GM10248 (cell line): ENCODE measurements around the gene CRY1.
"Not testable (repeated sequence)": the region's sequence is repeated elsewhere in the genome, so short reads cannot be mapped to it uniquely, and the experiment has no call there.

Experiments
- CTCF ChIA-PET: fragments of 300-600 bp; sonication (Branson Sonifier 250); formaldehyde crosslinking; extraction: SDS; loops from one replicate; lab custom pipeline; 2021; ENCODE audit warnings: antibody characterized with exemption; lab: Yijun Ruan, JAX
- POLR2A ChIA-PET: fragments of 350-650 bp; sonication (Branson Sonifier 250); formaldehyde crosslinking; extraction: SDS; loops from one replicate; lab custom pipeline; 2020; ENCODE audit warnings: antibody characterized with exemption; lab: Yijun Ruan, JAX
- DNase-seq: peaks from one replicate; pipeline ENCODE4 v3.0.0; 2012; ENCODE audit errors: extremely low spot score
- CTCF ChIP-seq: IDR thresholded peaks from 2 replicates; pipeline ENCODE4 v1.5.1; 2012; ENCODE audit warnings: mild to moderate bottlenecking, low read depth; ENCODE audit errors: extremely low read depth, missing control alignments, control extremely low read depth

The CRY1 gene

DNA sequence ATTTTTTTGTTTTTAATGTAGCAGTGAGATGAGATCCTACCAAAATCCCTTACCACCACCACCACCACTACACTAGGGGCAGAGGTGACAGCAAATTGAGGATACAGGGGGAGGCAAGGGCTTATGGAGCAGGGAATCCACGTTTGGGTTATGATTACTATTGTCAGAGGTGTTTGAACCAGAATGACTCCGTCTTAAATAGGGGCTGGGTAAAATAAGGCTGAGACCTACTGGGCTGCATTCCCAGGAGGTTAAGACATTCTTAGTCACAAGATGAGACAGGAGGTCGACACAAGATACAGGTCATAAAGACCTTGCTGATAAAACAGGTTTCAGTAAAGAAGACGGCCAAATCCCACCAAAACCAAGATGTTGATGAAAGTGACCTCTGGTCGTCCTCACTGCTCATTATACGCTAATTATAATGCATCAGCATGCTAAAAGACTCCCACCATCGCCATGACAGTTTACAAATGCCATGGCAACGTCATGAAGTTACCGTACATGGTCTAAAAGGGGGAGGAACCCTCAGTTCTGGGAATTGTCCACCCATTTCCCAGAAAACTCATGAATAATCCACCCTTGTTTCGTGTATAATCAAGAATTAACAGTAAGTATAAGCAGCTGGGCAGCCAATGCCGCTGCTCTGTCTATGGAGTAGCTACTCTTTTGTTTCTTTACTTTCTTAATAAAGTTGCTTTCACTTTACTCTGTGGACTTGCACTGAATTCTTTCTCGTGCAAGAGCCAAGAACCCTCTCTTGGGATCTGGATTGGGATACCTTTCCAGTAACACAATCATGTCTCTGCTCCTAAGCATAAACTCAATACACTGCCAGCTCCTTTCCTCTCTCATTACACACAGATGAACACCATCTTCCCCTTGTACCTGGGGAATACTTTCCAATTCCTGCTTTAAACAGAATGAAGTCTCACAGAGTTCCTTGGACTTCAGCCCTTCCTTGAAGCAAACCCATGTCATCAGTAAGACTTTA lies 16.7 kb upstream of the CRY1 start:
- no peak for TF ChIP-seq CTCF
- DNase-seq = no peak
- ChIA-PET CTCF (no interaction called here), POLR2A (no interaction called here)

- DNase-seq = no peak
- TF ChIP-seq CTCF = no peak
- CTCF ChIA-PET = no interaction called here
- POLR2A ChIA-PET = no interaction called here
These were observed 15.7 kb upstream of the CRY1 start for GRCh38 chr12:107108995-107109508.

GRCh38 chr12:107108366-107108765 lies 15.0 kb upstream of the CRY1 start:
- POLR2A ChIA-PET, DNase-seq, CTCF ChIA-PET: not testable (repeated sequence)

DNA sequence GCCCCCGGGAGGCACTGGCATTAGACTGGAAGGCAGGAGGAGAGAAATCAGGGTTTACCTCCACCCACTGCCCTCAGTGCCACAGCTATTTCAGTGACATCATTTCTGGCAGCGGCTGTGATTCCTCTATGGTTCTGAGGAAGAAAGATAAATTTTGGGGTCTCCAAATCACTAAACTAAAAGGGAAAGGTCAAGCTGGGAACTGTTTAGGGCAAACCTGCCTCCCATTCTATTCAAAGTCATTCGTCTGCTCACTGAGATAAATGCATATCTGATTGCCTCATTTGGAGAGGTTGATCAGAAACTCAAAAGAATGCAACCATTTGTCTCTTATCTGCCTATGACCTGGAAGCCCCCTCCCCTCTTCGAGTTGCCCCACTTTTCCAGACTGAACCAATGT lies 14.0 kb upstream of the CRY1 start:
- DNase-seq = no peak
- ChIA-PET POLR2A (no interaction called here), CTCF (interaction anchor here (3.6 kb wide), 1 partner anchor 14 kb away, joined by 19 read pairs; the partner anchor contains the start of gene CRY1)

GRCh38 chr12:107106241-107107025 lies 13.1 kb upstream of the CRY1 start:
- no peak for DNase-seq
- ChIA-PET CTCF (interaction anchor here (0.7 to 3.6 kb wide), 5 partner anchors 8 to 719 kb away, joined by 3 to 19 read pairs (median 12); partner anchors contain the start of gene CRY1), POLR2A (no interaction called here)
- no peak for TF ChIP-seq CTCF

More for the DNA sequence above, 14.0 kb upstream of the CRY1 start:
- TF ChIP-seq CTCF = no peak

- POLR2A ChIA-PET = no interaction called here
These were observed 12.0 kb upstream of the CRY1 start for GRCh38 chr12:107105410-107105703.

More at GRCh38 chr12:107105410-107105703, 12.0 kb upstream of the CRY1 start:
- CTCF ChIA-PET = interaction anchor here (0.7 to 3.6 kb wide), 22 partner anchors 8 to 788 kb away, joined by 3 to 27 read pairs (median 6); partner anchors contain the start of gene CRY1
- DNase-seq = no peak
- no peak for TF ChIP-seq CTCF
